Peyer's patch (tissue), 4 donors: ENCODE data around the gene GSTA4.

Experiments used
- POLR2A ChIP-seq, 2 donors: fragments of 450-650 bp; IDR thresholded peaks; one replicate each; pipeline ENCODE4 v1.5.1; 2017; ENCODE audit warnings: antibody characterized with exemption in 2 of 2, mild to moderate bottlenecking in 2 of 2, moderate library complexity in 2 of 2
- TF ChIP-seq, protein P1 (sequence below), 6 experiments: fragments of 450-650 bp in 4 of 6; fragments of 200-600 bp in 2 of 6; sonication (generic) in 1 of 6; IDR thresholded peaks; one replicate each; pipeline ENCODE4 v1.5.1; 2017 to 2019; ENCODE audit warnings: antibody characterized with exemption in 6 of 6, mild to moderate bottlenecking in 3 of 6, moderate library complexity in 1 of 6

DNA sequence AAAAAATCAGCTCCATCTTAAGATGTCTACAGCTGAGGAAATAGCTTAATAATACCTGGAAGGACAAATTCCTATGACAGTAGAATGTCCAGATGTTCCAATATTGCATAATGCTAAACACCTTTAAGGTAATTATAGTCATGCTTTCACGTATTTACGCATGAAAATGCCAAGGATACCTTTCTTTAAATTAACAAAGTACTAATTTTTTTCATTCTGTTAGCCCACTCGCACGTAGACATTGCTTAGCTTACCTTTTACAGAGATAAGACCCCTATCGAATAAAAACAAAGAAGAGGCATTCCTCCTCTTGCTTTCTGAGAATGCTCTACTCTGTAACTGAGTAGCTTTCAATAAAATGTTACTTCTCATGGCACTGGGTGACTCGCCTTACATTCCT, 4.4 kb upstream of the GSTA4 start:
- no peak for TF ChIP-seq POLR2A (IDR thresholded peaks at IDR 0.05)
- TF ChIP-seq, protein P1, sequence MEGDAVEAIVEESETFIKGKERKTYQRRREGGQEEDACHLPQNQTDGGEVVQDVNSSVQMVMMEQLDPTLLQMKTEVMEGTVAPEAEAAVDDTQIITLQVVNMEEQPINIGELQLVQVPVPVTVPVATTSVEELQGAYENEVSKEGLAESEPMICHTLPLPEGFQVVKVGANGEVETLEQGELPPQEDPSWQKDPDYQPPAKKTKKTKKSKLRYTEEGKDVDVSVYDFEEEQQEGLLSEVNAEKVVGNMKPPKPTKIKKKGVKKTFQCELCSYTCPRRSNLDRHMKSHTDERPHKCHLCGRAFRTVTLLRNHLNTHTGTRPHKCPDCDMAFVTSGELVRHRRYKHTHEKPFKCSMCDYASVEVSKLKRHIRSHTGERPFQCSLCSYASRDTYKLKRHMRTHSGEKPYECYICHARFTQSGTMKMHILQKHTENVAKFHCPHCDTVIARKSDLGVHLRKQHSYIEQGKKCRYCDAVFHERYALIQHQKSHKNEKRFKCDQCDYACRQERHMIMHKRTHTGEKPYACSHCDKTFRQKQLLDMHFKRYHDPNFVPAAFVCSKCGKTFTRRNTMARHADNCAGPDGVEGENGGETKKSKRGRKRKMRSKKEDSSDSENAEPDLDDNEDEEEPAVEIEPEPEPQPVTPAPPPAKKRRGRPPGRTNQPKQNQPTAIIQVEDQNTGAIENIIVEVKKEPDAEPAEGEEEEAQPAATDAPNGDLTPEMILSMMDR (IDR thresholded peaks at IDR 0.05), result no peak
